Measurements from ENCODE around the gene OR14I1.

Gene OR14I1
- 0 reads per million in 9 experiments for total RNA-seq

DNA sequence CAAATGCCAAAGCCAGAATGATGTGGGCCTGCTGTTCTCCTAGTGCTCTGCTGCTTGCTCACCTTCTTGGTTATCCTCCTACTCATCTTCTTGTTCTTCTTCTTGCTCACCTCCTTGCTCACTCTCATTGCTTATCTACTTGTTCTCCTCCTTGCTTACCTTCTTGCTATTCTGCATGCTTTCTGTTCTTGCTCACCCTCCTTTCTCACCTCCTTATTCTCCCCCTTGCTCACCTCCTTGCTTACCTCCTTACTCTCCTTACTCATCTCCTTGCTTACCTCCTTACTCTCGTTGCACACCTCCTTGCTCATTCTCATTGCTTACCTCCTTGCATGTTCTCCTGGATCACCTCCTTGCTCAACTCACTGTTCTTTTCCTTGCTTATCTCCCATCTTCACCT, at the start of gene OR14I1:
Gene OR14I1, minus strand, starts transcription at position 53 of the 400 bp plus-strand sequence.
- Mint-ChIP-seq H3K4me1 (ENCODE audit: low read depth in 2 of 2) (no peaks in the 10 kb centered on the region), H3K27ac (no peak within 1 kb of the TSS), H3K27me3 (peaks cover 15 to 27% of the 10 kb centered on the region in 2 donors), H3K36me3 (ENCODE audit: insufficient read depth) (no peaks in the 10 kb centered on the region), H3K9me3 (no peaks in the 10 kb centered on the region), H3K4me3 (no peak within 1 kb of the TSS)
- ATAC-seq (replicated peaks) (no peak), DNase-seq (no peak)

DNA sequence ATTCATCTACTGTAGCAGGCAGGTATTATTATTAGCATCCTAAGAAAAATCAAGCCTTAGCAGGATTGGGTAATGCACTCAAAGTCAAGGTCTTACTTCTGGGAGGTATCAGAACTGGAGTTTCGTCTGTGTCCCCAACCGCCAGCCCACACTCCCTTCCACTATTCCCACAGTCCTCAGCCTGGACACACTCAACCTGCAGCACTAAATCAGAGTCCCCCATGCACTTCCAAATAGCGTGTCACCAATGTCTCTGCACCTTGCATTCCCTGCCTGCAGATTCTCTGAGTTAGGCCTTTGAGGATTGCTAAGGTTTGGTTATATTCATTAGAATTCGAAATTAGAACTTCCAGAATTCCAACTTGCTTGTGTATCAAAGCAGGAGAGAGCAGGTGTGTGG, 49.1 kb upstream of the OR14I1 start:
- Mint-ChIP-seq H3K36me3 (ENCODE audit: insufficient read depth) (no peaks in the 10 kb centered on the region), H3K27me3 (no peaks in the 10 kb centered on the region), H3K27ac (no peak overlapping the region), H3K9me3 (no peaks in the 10 kb centered on the region), H3K4me3 (peak overlapping the region; percentile 11 to 37), H3K4me1 (ENCODE audit: low read depth in 2 of 2) (peaks cover 13 to 16% of the 10 kb centered on the region in 2 donors)
- DNase-seq (no peak), ATAC-seq (replicated peaks) (no peak)

DNA sequence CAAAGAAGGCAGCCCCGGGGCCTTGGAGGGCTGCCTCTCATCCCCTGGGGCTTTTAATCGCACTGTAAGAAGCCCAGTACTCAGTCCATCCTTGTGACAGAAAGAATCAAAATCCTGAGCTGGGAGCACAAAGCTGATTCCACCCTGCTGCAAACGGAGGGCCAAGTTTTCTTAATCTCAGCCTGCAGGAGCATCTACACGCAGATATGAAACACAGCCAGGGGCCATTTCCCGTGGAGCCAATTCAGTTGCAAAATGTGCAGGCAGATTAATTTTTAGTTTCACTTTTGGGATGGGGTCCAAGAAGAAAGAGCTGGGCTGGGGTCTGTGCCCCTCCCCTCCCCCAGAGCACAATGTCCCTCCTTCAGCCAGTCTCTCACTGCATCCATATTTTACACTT, 48.6 kb upstream of the OR14I1 start:
- H3K4me3 Mint-ChIP-seq = peak overlapping the region; percentile 11 to 37
- H3K27ac Mint-ChIP-seq = no peak overlapping the region
- peaks cover 2 to 4% of the 10 kb centered on the region in 2 donors for H3K27me3 Mint-ChIP-seq
- ATAC-seq (replicated peaks) (no peak), DNase-seq (no peak)
- no peaks in the 10 kb centered on the region for H3K36me3 Mint-ChIP-seq (ENCODE audit: insufficient read depth)
- no peaks in the 10 kb centered on the region for H3K9me3 Mint-ChIP-seq
- H3K4me1 Mint-ChIP-seq (ENCODE audit: low read depth in 2 of 2) = peaks cover 13 to 16% of the 10 kb centered on the region in 2 donors

DNA sequence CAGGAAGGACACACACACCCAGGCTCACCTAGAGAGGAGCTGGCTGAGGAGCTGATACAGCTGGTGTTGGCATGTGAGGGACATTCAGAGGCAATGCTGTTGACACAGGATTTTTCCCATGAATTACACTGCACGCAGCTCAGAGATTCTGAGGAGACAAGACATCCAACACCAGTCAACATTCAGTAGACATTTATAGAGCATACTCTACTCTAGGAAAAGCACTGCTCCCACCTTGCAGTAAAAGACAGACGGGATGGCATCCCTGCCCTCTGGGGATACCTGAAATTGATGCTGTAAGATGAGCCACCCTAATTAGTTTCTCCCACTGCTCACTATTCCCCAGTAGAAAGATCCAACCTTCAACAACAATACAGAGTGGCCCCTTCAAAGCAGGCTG, 47.9 kb upstream of the OR14I1 start:
- Mint-ChIP-seq H3K9me3 (no peaks in the 10 kb centered on the region), H3K27ac (no peak overlapping the region), H3K27me3 (peaks cover 4 to 7% of the 10 kb centered on the region in 2 donors), H3K4me1 (ENCODE audit: low read depth in 2 of 2) (peaks cover 13 to 16% of the 10 kb centered on the region in 2 donors), H3K4me3 (no peak overlapping the region), H3K36me3 (ENCODE audit: insufficient read depth) (no peaks in the 10 kb centered on the region)
- DNase-seq (no peak), ATAC-seq (replicated peaks) (no peak)

DNA sequence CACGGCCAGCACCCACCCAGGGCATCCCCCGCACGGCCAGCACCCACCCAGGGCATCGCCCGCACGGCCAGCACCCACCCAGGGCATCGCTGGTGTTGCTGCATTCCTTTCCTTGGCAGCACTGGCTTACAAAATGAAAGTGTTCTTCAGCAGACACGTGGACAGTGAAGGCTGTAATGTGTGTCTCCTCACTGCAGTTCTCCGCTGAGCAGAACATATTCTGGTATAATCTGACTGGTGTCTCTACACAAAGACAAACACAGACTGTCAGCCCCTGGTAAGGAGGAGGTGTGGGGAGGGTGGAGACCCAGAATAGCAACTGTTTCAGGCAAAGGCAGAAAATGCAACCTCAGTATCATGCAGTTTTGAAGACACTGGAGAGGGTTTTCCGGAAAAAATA, 45.6 kb upstream of the OR14I1 start:
- peaks cover 12 to 29% of the 10 kb centered on the region in 2 donors for H3K27me3 Mint-ChIP-seq
- H3K4me3 Mint-ChIP-seq = no peak overlapping the region
- DNase-seq (no peak), ATAC-seq (replicated peaks) (no peak)
- no peaks in the 10 kb centered on the region for H3K9me3 Mint-ChIP-seq
- no peak overlapping the region for H3K27ac Mint-ChIP-seq
- H3K36me3 Mint-ChIP-seq (ENCODE audit: insufficient read depth) = no peaks in the 10 kb centered on the region
- peaks cover 13 to 16% of the 10 kb centered on the region in 2 donors for H3K4me1 Mint-ChIP-seq (ENCODE audit: low read depth in 2 of 2)

DNA sequence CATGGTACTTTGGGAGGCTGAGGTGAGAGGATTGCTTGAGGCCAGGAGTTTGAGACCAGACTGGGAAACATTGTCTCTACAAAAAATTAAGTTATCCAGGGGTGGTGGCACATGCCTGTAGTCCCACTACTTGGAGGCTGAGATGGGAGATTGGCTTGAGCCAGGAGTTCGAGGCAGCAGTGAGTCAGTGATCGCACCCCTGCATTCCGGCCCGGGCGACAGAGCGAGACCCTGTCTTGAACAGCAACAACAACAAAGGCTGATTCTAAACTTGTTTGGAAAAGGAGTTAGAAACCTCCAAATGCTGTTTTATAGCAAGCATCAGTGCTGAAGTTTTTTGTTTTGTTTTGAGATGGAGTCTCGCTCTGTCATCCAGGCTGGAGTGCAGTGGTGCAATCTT, 38.3 kb upstream of the OR14I1 start:
- H3K27ac Mint-ChIP-seq = no peak overlapping the region
- peaks cover 38 to 78% of the 10 kb centered on the region in 2 donors for H3K27me3 Mint-ChIP-seq
- ATAC-seq (replicated peaks) = no peak
- H3K9me3 Mint-ChIP-seq = no peaks in the 10 kb centered on the region
- H3K4me3 Mint-ChIP-seq = no peak overlapping the region
- DNase-seq = no peak
- no peaks in the 10 kb centered on the region for H3K4me1 Mint-ChIP-seq (ENCODE audit: low read depth in 2 of 2)
- H3K36me3 Mint-ChIP-seq (ENCODE audit: insufficient read depth) = no peaks in the 10 kb centered on the region

DNA sequence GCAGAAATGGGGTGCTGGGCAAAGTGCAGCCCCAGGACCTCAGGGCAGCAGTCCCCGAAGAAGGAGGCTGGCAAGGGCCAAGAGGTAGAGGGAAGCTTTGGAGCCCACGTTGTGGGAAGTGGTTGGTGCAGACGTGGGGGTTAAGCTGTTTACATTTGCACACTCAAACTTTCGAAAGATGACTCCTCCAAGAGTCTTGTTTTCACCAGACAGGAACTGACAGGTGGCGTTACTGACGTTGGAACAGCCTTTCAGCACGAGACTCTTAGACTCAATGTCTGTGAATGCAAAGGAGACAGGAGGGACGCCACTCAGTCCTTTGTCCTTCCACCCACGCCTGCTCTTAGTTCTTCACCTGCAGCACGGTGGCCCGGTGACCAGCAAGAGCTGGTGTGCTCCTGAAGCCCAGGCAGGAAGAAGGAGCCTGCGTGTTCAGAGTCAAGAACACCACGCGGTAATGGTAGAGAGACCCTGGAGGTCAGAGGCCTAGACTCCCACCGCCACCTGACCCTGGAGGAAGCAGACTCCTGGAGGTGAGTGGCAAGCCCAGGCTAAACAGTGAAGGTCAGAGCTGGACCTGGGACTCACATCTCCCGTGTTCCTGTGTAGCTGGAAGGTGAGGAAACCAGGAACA, 37.1 kb upstream of the OR14I1 start:
- ATAC-seq (replicated peaks) = no peak

DNA sequence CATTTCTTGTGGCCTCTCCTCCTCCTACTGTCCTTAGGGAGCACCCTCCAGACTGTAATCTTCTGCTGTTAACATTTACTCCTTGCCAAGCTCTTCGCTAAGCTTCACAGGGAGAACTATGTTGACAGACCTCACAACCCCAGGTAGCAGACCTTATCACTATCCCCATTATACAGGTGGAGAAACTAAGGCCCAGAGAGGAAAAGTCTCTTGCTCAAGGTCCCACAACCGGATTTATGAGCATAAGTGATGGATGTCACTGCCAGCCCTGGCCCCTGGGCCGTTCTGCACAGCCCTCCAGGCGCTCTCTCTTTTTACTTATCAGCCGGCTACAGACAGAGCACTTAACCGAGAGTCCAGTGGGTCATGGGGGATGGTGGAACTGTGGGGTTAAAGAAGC, 34.9 kb upstream of the OR14I1 start:
- H3K9me3 Mint-ChIP-seq = no peaks in the 10 kb centered on the region
- no peaks in the 10 kb centered on the region for H3K4me1 Mint-ChIP-seq (ENCODE audit: low read depth in 2 of 2)
- DNase-seq (no peak), ATAC-seq (replicated peaks) (no peak)
- no peak overlapping the region for H3K27ac Mint-ChIP-seq
- no peak overlapping the region for H3K4me3 Mint-ChIP-seq
- peaks cover 42 to 78% of the 10 kb centered on the region in 2 donors for H3K27me3 Mint-ChIP-seq
- no peaks in the 10 kb centered on the region for H3K36me3 Mint-ChIP-seq (ENCODE audit: insufficient read depth)

More for the DNA sequence above, 37.1 kb upstream of the OR14I1 start:
- DNase-seq = no peak
- H3K4me1 Mint-ChIP-seq (ENCODE audit: low read depth in 2 of 2) = no peaks in the 10 kb centered on the region
- H3K36me3 Mint-ChIP-seq (ENCODE audit: insufficient read depth) = no peaks in the 10 kb centered on the region
- no peak overlapping the region for H3K4me3 Mint-ChIP-seq
- no peaks in the 10 kb centered on the region for H3K9me3 Mint-ChIP-seq
- H3K27ac Mint-ChIP-seq = no peak overlapping the region
- peaks cover 37 to 82% of the 10 kb centered on the region in 2 donors for H3K27me3 Mint-ChIP-seq

DNA sequence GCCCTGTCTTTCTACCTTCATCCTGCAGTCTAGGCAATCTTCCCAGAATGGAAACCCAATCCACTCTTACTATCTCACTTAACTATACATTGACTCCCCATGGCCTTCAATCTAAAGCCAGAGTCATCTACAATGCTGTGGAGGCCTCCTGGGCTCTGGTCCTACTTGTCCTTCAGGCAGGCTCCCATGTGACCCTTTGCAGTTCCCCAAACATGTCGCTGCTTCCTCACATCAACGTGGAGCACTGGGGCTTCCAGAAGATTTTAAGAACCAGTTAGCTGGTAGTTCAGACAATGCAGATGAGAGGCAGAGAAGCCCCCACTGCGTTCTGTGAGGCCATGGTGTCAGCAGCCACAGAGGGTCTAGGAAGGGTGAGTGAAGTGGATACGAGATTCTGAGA, 34.4 kb upstream of the OR14I1 start:
- H3K36me3 Mint-ChIP-seq (ENCODE audit: insufficient read depth) = no peaks in the 10 kb centered on the region
- DNase-seq (no peak), ATAC-seq (replicated peaks) (no peak)
- H3K27me3 Mint-ChIP-seq = peaks cover 40 to 77% of the 10 kb centered on the region in 2 donors
- H3K9me3 Mint-ChIP-seq = no peaks in the 10 kb centered on the region
- H3K4me1 Mint-ChIP-seq (ENCODE audit: low read depth in 2 of 2) = no peaks in the 10 kb centered on the region
- no peak overlapping the region for H3K4me3 Mint-ChIP-seq
- H3K27ac Mint-ChIP-seq = no peak overlapping the region

DNA sequence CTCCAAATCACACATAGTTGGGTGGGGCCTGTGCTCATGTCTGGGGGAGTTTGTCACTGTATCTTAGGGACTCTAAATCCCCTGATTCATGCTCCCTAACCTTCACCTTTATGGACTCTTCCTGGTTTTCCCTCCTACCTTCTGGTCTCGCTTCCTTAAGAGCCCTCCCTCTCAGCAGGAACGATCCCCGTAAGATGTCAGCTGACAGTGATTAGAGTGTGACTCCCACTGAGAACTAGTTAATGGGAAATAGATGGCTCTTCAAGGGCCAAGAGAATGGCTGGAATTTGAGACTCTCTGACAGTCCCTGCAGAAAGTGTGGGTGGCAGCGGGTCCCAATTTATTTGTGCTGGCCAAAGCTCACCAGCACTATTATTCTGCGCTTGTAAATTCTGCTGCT, 31.0 kb upstream of the OR14I1 start:
- Mint-ChIP-seq H3K4me3 (no peak overlapping the region), H3K9me3 (no peaks in the 10 kb centered on the region), H3K27me3 (peaks cover 30 to 61% of the 10 kb centered on the region in 2 donors), H3K27ac (no peak overlapping the region), H3K36me3 (ENCODE audit: insufficient read depth) (no peaks in the 10 kb centered on the region), H3K4me1 (ENCODE audit: low read depth in 2 of 2) (no peaks in the 10 kb centered on the region)
- DNase-seq = no peak
- no peak for ATAC-seq (replicated peaks)

DNA sequence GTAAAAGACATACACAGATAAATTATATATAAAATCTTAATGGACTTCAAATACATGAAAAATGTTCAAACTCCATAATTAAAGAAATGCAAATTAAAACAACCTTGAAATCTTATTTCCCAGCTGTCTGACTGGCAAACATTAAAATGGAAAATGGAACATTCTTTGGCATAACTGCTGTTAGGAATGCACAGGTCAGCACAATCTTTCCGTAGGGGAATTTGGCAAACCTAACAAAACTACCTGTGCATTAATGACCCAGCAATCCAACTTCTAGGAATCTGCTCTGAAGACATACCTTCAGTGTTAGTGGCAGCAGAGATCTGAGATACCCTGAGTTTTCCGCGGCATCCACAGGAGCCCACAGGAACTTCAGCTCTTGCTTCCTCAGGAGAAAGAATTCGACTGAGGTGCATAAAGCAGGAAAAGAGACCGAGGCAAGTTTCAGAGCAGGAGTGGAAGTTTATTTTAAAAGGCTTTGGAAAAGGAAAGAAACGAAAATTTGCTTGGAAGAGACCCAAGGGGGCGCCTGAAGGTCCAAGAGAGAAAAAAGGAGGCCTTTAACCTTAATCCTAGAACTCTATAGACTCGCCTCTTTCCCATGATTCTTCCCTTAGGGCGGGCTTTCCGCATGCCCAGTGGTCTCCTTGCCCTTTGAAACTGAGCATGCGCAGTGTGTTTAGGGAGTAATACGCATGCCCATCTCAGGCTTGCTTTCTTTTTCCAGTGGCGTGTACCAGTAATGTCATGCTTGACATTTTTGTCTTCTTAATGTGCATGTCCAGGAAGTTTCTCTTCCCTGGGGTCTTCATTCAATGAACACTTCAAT, 28.2 kb upstream of the OR14I1 start:
- Mint-ChIP-seq H3K9me3 (no peaks in the 10 kb centered on the region), H3K36me3 (ENCODE audit: insufficient read depth) (no peaks in the 10 kb centered on the region), H3K4me1 (ENCODE audit: low read depth in 2 of 2) (no peaks in the 10 kb centered on the region), H3K4me3 (no peak overlapping the region), H3K27me3 (peaks cover 12 to 54% of the 10 kb centered on the region in 2 donors), H3K27ac (no peak overlapping the region)
- DNase-seq (no peak), ATAC-seq (replicated peaks) (no peak)

DNA sequence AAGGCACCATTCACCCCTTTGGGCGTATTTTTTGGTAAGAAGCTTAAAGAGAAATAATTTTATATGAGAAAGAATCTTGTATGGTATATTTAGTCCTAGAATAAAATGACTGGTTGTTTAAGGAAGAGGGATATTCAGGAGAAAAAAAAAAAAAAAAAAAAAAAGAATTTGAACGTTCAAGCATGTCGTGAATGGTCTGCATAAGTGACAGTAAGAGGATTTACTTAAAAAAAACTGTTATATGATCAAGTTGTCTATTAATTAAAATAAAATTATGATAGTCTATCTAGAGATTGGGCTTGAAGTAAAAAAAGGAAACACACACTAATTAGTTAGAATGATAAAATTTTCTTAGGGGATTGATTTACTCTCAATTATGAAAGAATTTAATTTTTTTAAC, 11.7 kb upstream of the OR14I1 start:
- Mint-ChIP-seq H3K4me3 (no peak overlapping the region), H3K27ac (no peak overlapping the region), H3K36me3 (ENCODE audit: insufficient read depth) (no peaks in the 10 kb centered on the region), H3K27me3 (peaks cover 44 to 53% of the 10 kb centered on the region in 2 donors), H3K4me1 (ENCODE audit: low read depth in 2 of 2) (no peaks in the 10 kb centered on the region), H3K9me3 (peaks cover 0 to 2% of the 10 kb centered on the region in 2 donors)
- no peak for DNase-seq
- no peak for ATAC-seq (replicated peaks)

DNA sequence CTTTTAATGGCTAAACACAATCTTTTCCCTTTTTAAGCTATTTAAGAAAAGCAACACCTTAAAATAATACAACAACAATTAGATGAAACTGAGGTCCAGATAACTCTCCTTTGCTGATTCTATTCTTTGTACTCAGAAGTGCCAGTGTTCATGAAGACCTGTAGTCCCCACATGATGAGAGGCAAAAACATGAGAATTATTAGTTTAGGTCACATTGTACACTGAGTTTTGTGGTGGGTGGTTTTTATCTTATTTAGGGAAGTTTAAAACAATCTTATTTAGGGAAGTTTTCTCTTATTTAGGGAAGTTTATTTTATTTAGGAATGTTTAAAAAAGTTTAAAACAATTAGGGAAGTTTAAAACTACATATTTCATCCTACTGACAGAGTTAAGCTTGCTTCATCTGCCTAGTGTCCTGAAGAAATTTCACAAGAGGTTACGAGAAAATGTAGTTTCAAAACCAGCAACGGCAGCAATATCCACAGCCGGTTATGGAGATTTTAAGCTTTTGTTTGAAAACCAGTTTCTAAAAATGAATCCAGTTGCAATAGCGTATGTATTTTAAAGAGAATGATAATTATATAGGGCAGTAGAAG, 7.8 kb upstream of the OR14I1 start:
- no peak overlapping the region for H3K4me3 Mint-ChIP-seq
- DNase-seq = no peak

DNA sequence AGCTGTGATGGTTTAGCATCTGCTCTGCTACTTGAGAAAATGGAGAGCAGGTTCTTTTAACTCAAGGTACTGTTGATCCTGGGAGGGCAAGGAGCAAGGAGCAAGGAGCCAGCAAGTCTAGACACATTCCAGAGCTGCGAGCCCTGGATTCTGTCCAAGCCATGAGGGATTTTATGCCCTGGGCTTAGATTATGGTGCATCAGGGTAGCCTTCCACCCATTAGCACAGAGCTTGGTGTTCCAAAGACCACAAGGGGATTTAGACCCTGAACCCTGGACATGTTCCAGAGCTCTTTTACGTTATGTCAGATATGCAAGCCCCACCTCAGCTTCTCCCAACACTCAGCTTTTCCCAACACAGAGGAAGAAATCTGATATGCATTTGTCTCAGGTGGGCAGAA, 2.0 kb upstream of the OR14I1 start:
- H3K9me3 Mint-ChIP-seq = no peaks in the 10 kb centered on the region
- H3K4me1 Mint-ChIP-seq (ENCODE audit: low read depth in 2 of 2) = no peaks in the 10 kb centered on the region
- no peaks in the 10 kb centered on the region for H3K36me3 Mint-ChIP-seq (ENCODE audit: insufficient read depth)
- H3K27ac Mint-ChIP-seq = no peak overlapping the region
- peaks cover 22 to 35% of the 10 kb centered on the region in 2 donors for H3K27me3 Mint-ChIP-seq
- no peak overlapping the region for H3K4me3 Mint-ChIP-seq
- ATAC-seq (replicated peaks) (no peak), DNase-seq (no peak)

More for the DNA sequence above, 7.8 kb upstream of the OR14I1 start:
- Mint-ChIP-seq H3K4me1 (ENCODE audit: low read depth in 2 of 2) (no peaks in the 10 kb centered on the region), H3K27ac (no peak overlapping the region), H3K27me3 (peaks cover 62 to 68% of the 10 kb centered on the region in 2 donors), H3K9me3 (peaks cover 0 to 2% of the 10 kb centered on the region in 2 donors), H3K36me3 (ENCODE audit: insufficient read depth) (no peaks in the 10 kb centered on the region)
- no peak for ATAC-seq (replicated peaks)

Measured in effector memory CD8-positive, alpha-beta T cell (primary cell).